H1 (cell line): ENCODE measurements around the gene LZTFL1. TPM values are rescaled to one million over a fixed set of nuclear protein-coding genes. Genes with fewer than 3 reads are reported as not detected.

Experiments used
- CTCF ChIA-PET: fragments of 300-600 bp; sonication (Branson Sonifier 250); formaldehyde crosslinking; loops from one replicate; lab custom pipeline; 2021; ENCODE audit not compliant: partially characterized antibody; lab: Charles Lee
- POLR2A ChIA-PET: fragments of 300-600 bp; sonication (Branson Sonifier 250); formaldehyde crosslinking; loops from one replicate; lab custom pipeline; 2021; ENCODE audit warnings: inconsistent platforms; ENCODE audit not compliant: partially characterized antibody; lab: Charles Lee
- DNase-seq, 2 experiments: peaks; one replicate each; pipeline versions ENCODE4 v3.0.0 to v3.0.0-alpha.2; 2010 to 2022; ENCODE audit warnings: low spot score in 2 of 2, low read depth in 1 of 2, mixed read lengths in 1 of 2
- FAIRE-seq: peaks from 2 replicates; lab custom pipeline; 2011; peaks lifted over from hg19 to GRCh38; lab: Jason Lieb, UNC
- H2AFZ ChIP-seq: 2 replicates; pipeline ENCODE4 v1.8.1; 2012; ENCODE audit warnings: low read length, inconsistent platforms
- H2AK5ac ChIP-seq: 2 replicates; pipeline ENCODE4 v1.6.1; 2013; ENCODE audit warnings: low read depth, low read length
- H2BK120ac ChIP-seq: replicated peaks from 2 replicates; pipeline ENCODE3; 2013; ENCODE audit warnings: low read depth, low read length, inconsistent platforms
- H2BK12ac ChIP-seq: 2 replicates; pipeline ENCODE4 v1.6.1; 2013; ENCODE audit warnings: low read depth, low read length
- H2BK15ac ChIP-seq: 2 replicates; pipeline ENCODE4 v1.6.1; 2013; ENCODE audit warnings: low read length
- H2BK20ac ChIP-seq: 2 replicates; pipeline ENCODE4 v1.6.1; 2013; ENCODE audit warnings: low read length
- H2BK5ac ChIP-seq: 2 replicates; pipeline ENCODE4 v1.6.1; 2013; ENCODE audit warnings: low read depth, low read length
- H3K14ac ChIP-seq: 2 replicates; pipeline ENCODE4 v1.6.1; 2013; ENCODE audit warnings: inconsistent platforms; ENCODE audit not compliant: insufficient read length
- H3K18ac ChIP-seq: 2 replicates; pipeline ENCODE4 v1.6.1; 2013; ENCODE audit warnings: low read length; ENCODE audit errors: extremely low read depth
- H3K23ac ChIP-seq: 2 replicates; pipeline ENCODE4 v1.6.1; 2013; ENCODE audit warnings: inconsistent platforms; ENCODE audit not compliant: insufficient read length
- H3K23me2 ChIP-seq: 2 replicates; pipeline ENCODE4 v1.6.1; 2013; ENCODE audit warnings: low read depth, low read length
- H3K27ac ChIP-seq: 2 replicates; pipeline ENCODE4 v1.6.1; 2011; ENCODE audit warnings: low read depth, low read length, inconsistent platforms
- H3K27me3 ChIP-seq, 4 experiments: replicated peaks in 1 of 4; 1 replicate in 1 of 4; 2 replicates in 3 of 4; pipeline versions ENCODE4 v1.6.1 to v1.8.1; 2011 to 2013; ENCODE audit warnings: low read length in 3 of 4, mild to moderate bottlenecking in 3 of 4, inconsistent platforms in 2 of 4, mixed read lengths in 2 of 4, moderate library complexity in 1 of 4; ENCODE audit not compliant: control insufficient read depth in 3 of 4, insufficient read depth in 3 of 4; ENCODE audit errors: extremely low read depth in 1 of 4
- H3K36me3 ChIP-seq, 4 experiments: 2 replicates each; pipeline versions ENCODE4 v1.6.1 to v1.8.1; 2011 to 2013; ENCODE audit warnings: mild to moderate bottlenecking in 4 of 4, low read length in 3 of 4, moderate library complexity in 2 of 4, control low read depth in 1 of 4, inconsistent platforms in 1 of 4; ENCODE audit not compliant: insufficient read depth in 4 of 4, control insufficient read depth in 2 of 4
- H3K4ac ChIP-seq: replicated peaks from 2 replicates; pipeline ENCODE3; 2013; ENCODE audit warnings: low read length, low read depth, mixed read lengths, inconsistent platforms; ENCODE audit not compliant: insufficient read length
- H3K4me1 ChIP-seq, 4 experiments: replicated peaks in 1 of 4; 1 replicate in 1 of 4; 2 replicates in 3 of 4; pipeline versions ENCODE4 v1.6.1 to v1.8.1; 2011 to 2013; ENCODE audit warnings: low read length in 3 of 4, inconsistent platforms in 2 of 4, mixed read lengths in 1 of 4; ENCODE audit not compliant: insufficient read depth in 4 of 4, control insufficient read depth in 3 of 4
- H3K4me2 ChIP-seq, 2 experiments: 2 replicates each; pipeline versions ENCODE4 v1.6.1 to v1.8.1; 2011 to 2013; ENCODE audit warnings: low read depth in 2 of 2, low read length in 2 of 2, control low read depth in 1 of 2, inconsistent platforms in 1 of 2, mild to moderate bottlenecking in 1 of 2; ENCODE audit not compliant: insufficient read depth in 1 of 2
- H3K4me3 ChIP-seq, 4 experiments: fragments of 200-600, 300-600 bp in 1 of 4; sonication (generic), shearing (Covaris generic), sonication (Bioruptor Twin) in 1 of 4; 2 replicates each; pipeline versions ENCODE4 v1.5.1 to v1.8.1; 2011 to 2016; ENCODE audit warnings: low read length in 4 of 4, low read depth in 3 of 4, control low read depth in 2 of 4, inconsistent platforms in 2 of 4, mild to moderate bottlenecking in 2 of 4, mixed read lengths in 1 of 4, moderate library complexity in 1 of 4; ENCODE audit not compliant: insufficient read depth in 2 of 4; ENCODE audit errors: extremely low read depth in 1 of 4
- H3K56ac ChIP-seq: replicated peaks from 2 replicates; pipeline ENCODE3; 2013; ENCODE audit warnings: low read depth, mild to moderate bottlenecking, mixed read lengths, low read length, inconsistent platforms; ENCODE audit not compliant: insufficient read length
- H3K79me1 ChIP-seq: 2 replicates; pipeline ENCODE4 v1.6.1; 2013; ENCODE audit warnings: low read depth, low read length, control low read depth
- H3K79me2 ChIP-seq, 2 experiments: 2 replicates each; pipeline versions ENCODE4 v1.6.1 to v1.8.1; 2012 to 2013; ENCODE audit warnings: low read length in 2 of 2, mild to moderate bottlenecking in 2 of 2, inconsistent platforms in 1 of 2; ENCODE audit not compliant: insufficient read depth in 2 of 2, control insufficient read depth in 1 of 2
- H3K9ac ChIP-seq, 4 experiments: replicated peaks in 1 of 4; 1 replicate in 1 of 4; 2 replicates in 3 of 4; pipeline versions ENCODE4 v1.6.1 to v1.8.1; 2011 to 2013; ENCODE audit warnings: low read depth in 3 of 4, low read length in 3 of 4, control low read depth in 2 of 4, mild to moderate bottlenecking in 2 of 4, moderate library complexity in 2 of 4, inconsistent platforms in 1 of 4; ENCODE audit errors: extremely low read depth in 1 of 4
- H3K9me3 ChIP-seq, 2 experiments: 2 replicates each; pipeline versions ENCODE4 v1.6.1 to v1.8.1; 2012 to 2013; ENCODE audit warnings: mild to moderate bottlenecking in 2 of 2, moderate library complexity in 2 of 2, control low read depth in 1 of 2, inconsistent platforms in 1 of 2, low read depth in 1 of 2, low read length in 1 of 2, mixed read lengths in 1 of 2; ENCODE audit not compliant: insufficient read depth in 2 of 2
- H4K20me1 ChIP-seq, 2 experiments: replicated peaks in 1 of 2; 2 replicates each; pipeline versions ENCODE3 to v1.8.1; 2011 to 2013; ENCODE audit warnings: inconsistent platforms in 2 of 2, low read length in 2 of 2, mild to moderate bottlenecking in 1 of 2; ENCODE audit not compliant: insufficient read depth in 2 of 2, control insufficient read depth in 1 of 2
- H4K5ac ChIP-seq: 2 replicates; pipeline ENCODE4 v1.6.1; 2013; ENCODE audit warnings: low read length, low read depth, mixed read lengths, inconsistent platforms; ENCODE audit not compliant: insufficient read length
- H4K8ac ChIP-seq: 2 replicates; pipeline ENCODE4 v1.8.0; 2013; ENCODE audit warnings: mild to moderate bottlenecking, moderate library complexity, low read length, inconsistent platforms; ENCODE audit not compliant: insufficient read depth; ENCODE audit errors: extremely low read depth
- H4K91ac ChIP-seq: replicated peaks from 2 replicates; pipeline ENCODE3; 2013; ENCODE audit warnings: low read length, mixed read lengths, inconsistent platforms; ENCODE audit not compliant: insufficient read length
- WGBS, 2 experiments: shearing (Covaris generic) in 1 of 2; methylation state at CpG; one replicate each; pipeline versions ENCODE4 v1.1.6 to v1.1.7; 2013 to 2015; ENCODE audit warnings: low lambda C conversion rate in 2 of 2, mixed read lengths in 2 of 2, inconsistent platforms in 1 of 2, low coverage in 1 of 2, missing lambda C conversion rate in 1 of 2; ENCODE audit not compliant: insufficient replicate concordance in 2 of 2, insufficient coverage in 1 of 2, insufficient read length in 1 of 2; ENCODE audit errors: extremely low coverage in 1 of 2, missing lambda C conversion rate in 1 of 2; 5-methylcytosine and 5-hydroxymethylcytosine counted together
- polyA plus RNA-seq, 7 experiments: library from polyadenylated mRNA; depleted of rRNA in 3 of 7; stranded (reverse) in 5 of 7; unstranded in 2 of 7; fragments of >200 nt in 5 of 7; fragments of 200-250 nt in 2 of 7; gene quantifications; 1 replicate in 5 of 7; 2 replicates in 1 of 7; 4 replicates in 1 of 7; pipeline versions ENCODE4 v1.2.1 to v1.2.3, GENCODE V29; 2011 to 2013; ENCODE audit warnings: missing spikeins in 2 of 7, mixed read lengths in 2 of 7
- total RNA-seq: library from RNA; stranded (reverse); fragmentation: NEBNext Ultra II Directional; extraction: Animal tissue kit (Norgen Biotek cat#: 25700); gene quantifications from 2 replicates; pipeline ENCODE4 v1.2.1, GENCODE V29; 2021

Gene LZTFL1
- total and polyA plus RNA-seq, 2 of the 8 experiments (the other 6 are each of a cell fraction or from before 2014, with no cell fraction given) = 8.7 to 11.5 TPM

DNA sequence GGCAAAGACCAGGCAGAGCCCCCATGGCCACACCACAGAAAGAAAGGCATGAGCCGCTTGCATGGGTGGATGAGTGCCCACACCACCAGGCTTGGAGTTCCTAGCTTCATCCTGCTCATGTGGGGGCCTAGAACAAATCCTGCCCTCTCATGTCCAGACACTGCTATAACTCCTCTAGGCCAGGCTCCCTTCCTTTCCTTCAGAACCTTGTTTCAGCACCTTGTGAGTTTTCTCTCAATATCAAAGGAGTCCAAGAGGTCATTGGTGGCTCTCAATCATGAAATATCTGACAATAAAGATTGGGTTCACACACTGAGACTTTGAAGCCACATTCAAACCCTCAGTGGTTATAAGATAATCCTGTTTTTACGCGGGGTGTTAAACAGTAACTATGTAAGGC lies 58.3 kb downstream of the LZTFL1 start:
- no peak overlapping the region for H3K4me2 ChIP-seq
- no peak overlapping the region for H2AFZ ChIP-seq
- no peak overlapping the region for H3K4ac ChIP-seq
- H2BK12ac ChIP-seq = no peak overlapping the region
- H4K8ac ChIP-seq = no peak overlapping the region
- no peak overlapping the region for H3K56ac ChIP-seq
- H3K4me1 ChIP-seq = peaks cover 0 to 2% (median 0%) of the 10 kb centered on the region in 4 experiments; a peak in 1 of 7 replicates
- FAIRE-seq (peak; percentile 72), DNase-seq (no peak)
- H4K20me1 ChIP-seq = no peaks in the 10 kb centered on the region
- ChIA-PET CTCF (interaction anchor here (1.0 to 1.7 kb wide), 5 partner anchors 10 to 117 kb away, joined by 3 to 7 read pairs (median 4); no protein-coding TSS in a partner anchor), POLR2A (no interaction called here)
- H3K79me2 ChIP-seq = no peaks in the 10 kb centered on the region
- no peaks in the 10 kb centered on the region for H3K27me3 ChIP-seq
- WGBS, 2 experiments = 88% methylated on average over 3 of the region's 3 CpGs; no CpG with 5 or more reads in 1 of the 2 experiments
- H3K14ac ChIP-seq = no peak overlapping the region
- H3K79me1 ChIP-seq = no peaks in the 10 kb centered on the region
- no peaks in the 10 kb centered on the region for H3K9me3 ChIP-seq
- no peak overlapping the region for H2BK20ac ChIP-seq
- H3K18ac ChIP-seq = no peak overlapping the region
- no peak overlapping the region for H2BK120ac ChIP-seq
- H2AK5ac ChIP-seq = no peak overlapping the region
- H2BK5ac ChIP-seq = no peak overlapping the region
- no peaks in the 10 kb centered on the region for H3K36me3 ChIP-seq
- no peak overlapping the region for H4K5ac ChIP-seq
- no peak overlapping the region for H3K27ac ChIP-seq
- H3K9ac ChIP-seq = no peak overlapping the region
- H3K4me3 ChIP-seq = no peak overlapping the region
- no peak overlapping the region for H3K23ac ChIP-seq
- H4K91ac ChIP-seq = no peak overlapping the region
- H3K23me2 ChIP-seq = peaks cover 5% of the 10 kb centered on the region; the same call in 1 of the 2 replicates
- no peak overlapping the region for H2BK15ac ChIP-seq
